Neural cell (in vitro differentiated cells): ENCODE results near the gene CCDC107. TPM values are rescaled to one million over a fixed set of nuclear protein-coding genes. Genes with fewer than 3 reads are reported as not detected.

Experiments used
- H2AFZ ChIP-seq: fragments of 200-600, 300-800 bp; sonication (generic), shearing (Covaris generic); 2 replicates; pipeline ENCODE4 v1.6.0; 2014; ENCODE audit warnings: low read depth, mild to moderate bottlenecking, antibody characterized with exemption, low read length, moderate library complexity
- H3F3A ChIP-seq: fragments of 200-600 bp; shearing (Covaris generic); 2 replicates; pipeline ENCODE4 v1.6.1; 2016; ENCODE audit warnings: mild to moderate bottlenecking, moderate library complexity, mixed read lengths, antibody characterized with exemption, low read length; ENCODE audit not compliant: insufficient read depth, poor library complexity, severe bottlenecking
- H3K27ac ChIP-seq: fragments of 200-600, 300-800 bp; sonication (generic), shearing (Covaris generic); 2 replicates; pipeline ENCODE4 v1.5.1; 2014; ENCODE audit warnings: mild to moderate bottlenecking, low read length, moderate library complexity
- H3K27me3 ChIP-seq: fragments of 300-800, 200-600 bp; sonication (generic), shearing (Covaris generic); 2 replicates; pipeline ENCODE4 v1.6.0; 2014; ENCODE audit warnings: mild to moderate bottlenecking, low read depth, low read length, moderate library complexity; ENCODE audit not compliant: insufficient read depth
- H3K36me3 ChIP-seq: fragments of 300-800, 200-600 bp; sonication (generic), shearing (Covaris generic); 2 replicates; pipeline ENCODE4 v1.5.1; 2014; ENCODE audit warnings: mild to moderate bottlenecking, antibody characterized with exemption, low read length, moderate library complexity; ENCODE audit not compliant: insufficient read depth
- H3K4me2 ChIP-seq: fragments of 300-800, 200-600 bp; sonication (generic), shearing (Covaris generic); 2 replicates; pipeline ENCODE4 v1.6.0; 2014; ENCODE audit warnings: mild to moderate bottlenecking, low read length
- H3K4me3 ChIP-seq: fragments of 300-800, 200-600 bp; sonication (generic), shearing (Covaris generic); 2 replicates; pipeline ENCODE4 v1.5.1; 2014; ENCODE audit warnings: mild to moderate bottlenecking, low read length, moderate library complexity
- H3K79me2 ChIP-seq: fragments of 200-600 bp; shearing (Covaris generic); replicated peaks from 2 replicates; pipeline ENCODE4 v1.6.0; 2014; ENCODE audit warnings: mild to moderate bottlenecking, low read length, moderate library complexity; ENCODE audit not compliant: insufficient read depth
- H3K9ac ChIP-seq: fragments of 300-800, 200-600 bp; sonication (generic), shearing (Covaris generic); 2 replicates; pipeline ENCODE4 v1.6.1; 2016; ENCODE audit warnings: mild to moderate bottlenecking, low read length, mixed read lengths
- H3K9me2 ChIP-seq: fragments of 200-600 bp; shearing (Covaris generic); 2 replicates; pipeline ENCODE4 v1.6.1; 2016; ENCODE audit warnings: mild to moderate bottlenecking, low read length, mixed read lengths; ENCODE audit not compliant: insufficient read depth
- H3K9me3 ChIP-seq: fragments of 200-600, 300-800 bp; sonication (generic), shearing (Covaris generic); 2 replicates; pipeline ENCODE4 v1.6.1; 2016; ENCODE audit warnings: mild to moderate bottlenecking, mixed run types, low read length, moderate library complexity, mixed read lengths
- H4K20me1 ChIP-seq: fragments of 200-600 bp; shearing (Covaris generic); 2 replicates; pipeline ENCODE4 v1.6.1; 2016; ENCODE audit warnings: mild to moderate bottlenecking, mixed run types; ENCODE audit not compliant: insufficient read depth
- EP300 ChIP-seq: fragments of 450-650 bp; conservative IDR thresholded peaks from 2 replicates; pipeline ENCODE4 v1.6.1; 2014; ENCODE audit warnings: antibody characterized with exemption, mild to moderate bottlenecking, moderate library complexity; ENCODE audit not compliant: poor library complexity, severe bottlenecking
- EZH2 ChIP-seq: fragments of 200-600, 300-800 bp; shearing (Covaris generic), sonication (generic); IDR thresholded peaks from 2 replicates; pipeline ENCODE4 v1.6.1; 2014; ENCODE audit warnings: antibody characterized with exemption, low read length, borderline replicate concordance, mild to moderate bottlenecking; ENCODE audit not compliant: insufficient read depth, poor library complexity, severe bottlenecking
- MXI1 ChIP-seq: fragments of 450-650 bp; conservative IDR thresholded peaks from 2 replicates; pipeline ENCODE4 v1.6.1; 2014; ENCODE audit warnings: antibody characterized with exemption, mild to moderate bottlenecking; ENCODE audit not compliant: poor library complexity, severe bottlenecking
- POLR2AphosphoS5 ChIP-seq: IDR thresholded peaks from 2 replicates; pipeline ENCODE4 v1.6.1; 2012
- RAD21 ChIP-seq: fragments of 450-650 bp; conservative IDR thresholded peaks from 2 replicates; pipeline ENCODE4 v1.6.1; 2014; ENCODE audit warnings: antibody characterized with exemption, mild to moderate bottlenecking, moderate library complexity
- SMC3 ChIP-seq: fragments of 450-650 bp; conservative IDR thresholded peaks from 2 replicates; pipeline ENCODE4 v1.6.1; 2014; ENCODE audit warnings: antibody characterized with exemption, mild to moderate bottlenecking, moderate library complexity; ENCODE audit not compliant: poor library complexity
- TAF1 ChIP-seq: IDR thresholded peaks from 2 replicates; pipeline ENCODE4 v1.6.1; 2012; ENCODE audit warnings: low read depth
- polyA plus RNA-seq: library from polyadenylated mRNA; depleted of rRNA; stranded (reverse); fragments of >200 nt; gene quantifications from 2 replicates; pipeline ENCODE4 v1.2.3, GENCODE V29; 2014
- TF ChIP-seq, protein P1 (sequence below): IDR thresholded peaks from 2 replicates; pipeline ENCODE4 v1.6.1; 2012; ENCODE audit warnings: borderline replicate concordance
- TF ChIP-seq, protein P2 (sequence below): fragments of 450-650 bp; IDR thresholded peaks from 2 replicates; pipeline ENCODE4 v1.5.1; 2014; ENCODE audit warnings: antibody characterized with exemption, mild to moderate bottlenecking, moderate library complexity; ENCODE audit not compliant: poor library complexity, severe bottlenecking

Gene CCDC107
- polyA plus RNA-seq, 1 donor from 2014 or later: 41.4 TPM

DNA sequence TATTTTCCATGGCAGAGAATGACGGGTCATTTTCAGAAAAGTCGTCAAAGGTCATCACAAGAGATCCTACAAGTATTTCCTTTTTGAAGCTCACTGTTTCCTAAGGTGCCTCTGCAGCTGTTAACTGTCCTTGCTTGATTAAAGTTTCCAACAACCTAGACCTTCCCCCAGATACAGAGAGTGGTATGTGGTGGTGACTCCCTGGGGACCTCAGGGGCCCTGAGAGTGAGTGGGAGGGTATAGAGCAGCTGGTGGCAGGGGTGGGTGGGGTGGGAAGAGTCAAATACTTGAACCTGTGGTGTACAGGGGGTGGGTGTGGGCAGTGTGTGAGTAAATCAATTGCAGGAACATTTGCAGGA, 38.3 kb upstream of the CCDC107 start:
- no peaks in the 10 kb centered on the region for H3K9me2 ChIP-seq
- H3K9ac ChIP-seq: no peak overlapping the region
- no peak overlapping the region for H3K4me2 ChIP-seq
- no peak for TF ChIP-seq TAF1
- no peak for TF ChIP-seq MXI1
- TF ChIP-seq RAD21: no peak
- TF ChIP-seq, protein P1, sequence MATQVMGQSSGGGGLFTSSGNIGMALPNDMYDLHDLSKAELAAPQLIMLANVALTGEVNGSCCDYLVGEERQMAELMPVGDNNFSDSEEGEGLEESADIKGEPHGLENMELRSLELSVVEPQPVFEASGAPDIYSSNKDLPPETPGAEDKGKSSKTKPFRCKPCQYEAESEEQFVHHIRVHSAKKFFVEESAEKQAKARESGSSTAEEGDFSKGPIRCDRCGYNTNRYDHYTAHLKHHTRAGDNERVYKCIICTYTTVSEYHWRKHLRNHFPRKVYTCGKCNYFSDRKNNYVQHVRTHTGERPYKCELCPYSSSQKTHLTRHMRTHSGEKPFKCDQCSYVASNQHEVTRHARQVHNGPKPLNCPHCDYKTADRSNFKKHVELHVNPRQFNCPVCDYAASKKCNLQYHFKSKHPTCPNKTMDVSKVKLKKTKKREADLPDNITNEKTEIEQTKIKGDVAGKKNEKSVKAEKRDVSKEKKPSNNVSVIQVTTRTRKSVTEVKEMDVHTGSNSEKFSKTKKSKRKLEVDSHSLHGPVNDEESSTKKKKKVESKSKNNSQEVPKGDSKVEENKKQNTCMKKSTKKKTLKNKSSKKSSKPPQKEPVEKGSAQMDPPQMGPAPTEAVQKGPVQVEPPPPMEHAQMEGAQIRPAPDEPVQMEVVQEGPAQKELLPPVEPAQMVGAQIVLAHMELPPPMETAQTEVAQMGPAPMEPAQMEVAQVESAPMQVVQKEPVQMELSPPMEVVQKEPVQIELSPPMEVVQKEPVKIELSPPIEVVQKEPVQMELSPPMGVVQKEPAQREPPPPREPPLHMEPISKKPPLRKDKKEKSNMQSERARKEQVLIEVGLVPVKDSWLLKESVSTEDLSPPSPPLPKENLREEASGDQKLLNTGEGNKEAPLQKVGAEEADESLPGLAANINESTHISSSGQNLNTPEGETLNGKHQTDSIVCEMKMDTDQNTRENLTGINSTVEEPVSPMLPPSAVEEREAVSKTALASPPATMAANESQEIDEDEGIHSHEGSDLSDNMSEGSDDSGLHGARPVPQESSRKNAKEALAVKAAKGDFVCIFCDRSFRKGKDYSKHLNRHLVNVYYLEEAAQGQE: no peak
- no peak for TF ChIP-seq EZH2
- TF ChIP-seq, protein P2, sequence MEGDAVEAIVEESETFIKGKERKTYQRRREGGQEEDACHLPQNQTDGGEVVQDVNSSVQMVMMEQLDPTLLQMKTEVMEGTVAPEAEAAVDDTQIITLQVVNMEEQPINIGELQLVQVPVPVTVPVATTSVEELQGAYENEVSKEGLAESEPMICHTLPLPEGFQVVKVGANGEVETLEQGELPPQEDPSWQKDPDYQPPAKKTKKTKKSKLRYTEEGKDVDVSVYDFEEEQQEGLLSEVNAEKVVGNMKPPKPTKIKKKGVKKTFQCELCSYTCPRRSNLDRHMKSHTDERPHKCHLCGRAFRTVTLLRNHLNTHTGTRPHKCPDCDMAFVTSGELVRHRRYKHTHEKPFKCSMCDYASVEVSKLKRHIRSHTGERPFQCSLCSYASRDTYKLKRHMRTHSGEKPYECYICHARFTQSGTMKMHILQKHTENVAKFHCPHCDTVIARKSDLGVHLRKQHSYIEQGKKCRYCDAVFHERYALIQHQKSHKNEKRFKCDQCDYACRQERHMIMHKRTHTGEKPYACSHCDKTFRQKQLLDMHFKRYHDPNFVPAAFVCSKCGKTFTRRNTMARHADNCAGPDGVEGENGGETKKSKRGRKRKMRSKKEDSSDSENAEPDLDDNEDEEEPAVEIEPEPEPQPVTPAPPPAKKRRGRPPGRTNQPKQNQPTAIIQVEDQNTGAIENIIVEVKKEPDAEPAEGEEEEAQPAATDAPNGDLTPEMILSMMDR: no peak
- TF ChIP-seq POLR2AphosphoS5: no peak
- TF ChIP-seq EP300: no peak
- no peaks in the 10 kb centered on the region for H3K36me3 ChIP-seq
- no peak overlapping the region for H2AFZ ChIP-seq
- no peaks in the 10 kb centered on the region for H3K9me3 ChIP-seq
- H3F3A ChIP-seq: no peaks in the 10 kb centered on the region
- H3K27me3 ChIP-seq: peaks cover 31% of the 10 kb centered on the region
- no peak overlapping the region for H3K27ac ChIP-seq
- H4K20me1 ChIP-seq: no peaks in the 10 kb centered on the region
- H3K4me3 ChIP-seq: no peak overlapping the region
- H3K79me2 ChIP-seq: no peaks in the 10 kb centered on the region

DNA sequence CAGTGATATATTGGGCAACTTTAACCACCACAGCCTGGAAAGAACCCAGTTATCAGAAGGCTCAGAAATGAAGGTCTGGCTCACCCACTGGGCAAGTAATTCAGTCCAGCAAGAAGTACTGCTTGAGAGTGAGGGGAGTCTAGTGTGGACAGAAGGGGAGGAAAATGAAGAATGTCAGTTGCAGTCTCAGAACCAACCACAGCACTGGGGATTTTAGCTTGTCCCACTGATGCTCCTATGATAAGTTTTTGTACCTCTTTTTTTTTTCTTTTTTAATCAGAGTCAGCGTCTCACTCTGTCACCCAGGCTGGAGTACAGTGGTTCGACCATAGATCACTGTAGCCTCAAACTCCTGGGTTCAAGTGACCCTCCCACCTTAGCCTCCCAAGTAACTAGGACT, 30.5 kb upstream of the CCDC107 start:
- Histone ChIP-seq H3K27ac (no peak overlapping the region), H2AFZ (no peak overlapping the region)

More for the DNA sequence above, 30.5 kb upstream of the CCDC107 start:
- Histone ChIP-seq H3K36me3 (no peaks in the 10 kb centered on the region), H3K9ac (no peak overlapping the region), H4K20me1 (no peaks in the 10 kb centered on the region), H3K9me2 (no peaks in the 10 kb centered on the region), H3K4me2 (no peak overlapping the region), H3F3A (no peaks in the 10 kb centered on the region), H3K9me3 (no peaks in the 10 kb centered on the region), H3K79me2 (no peaks in the 10 kb centered on the region), H3K27me3 (no peaks in the 10 kb centered on the region), H3K4me3 (no peak overlapping the region)
- TF ChIP-seq TAF1 (no peak), SMC3 (no peak), EP300 (no peak), MXI1 (no peak), EZH2 (no peak), RAD21 (no peak), POLR2AphosphoS5 (no peak)
- TF ChIP-seq, protein P2: no peak
- TF ChIP-seq, protein P1: no peak
